ENCODE measurements around the gene PLK1.

DNA sequence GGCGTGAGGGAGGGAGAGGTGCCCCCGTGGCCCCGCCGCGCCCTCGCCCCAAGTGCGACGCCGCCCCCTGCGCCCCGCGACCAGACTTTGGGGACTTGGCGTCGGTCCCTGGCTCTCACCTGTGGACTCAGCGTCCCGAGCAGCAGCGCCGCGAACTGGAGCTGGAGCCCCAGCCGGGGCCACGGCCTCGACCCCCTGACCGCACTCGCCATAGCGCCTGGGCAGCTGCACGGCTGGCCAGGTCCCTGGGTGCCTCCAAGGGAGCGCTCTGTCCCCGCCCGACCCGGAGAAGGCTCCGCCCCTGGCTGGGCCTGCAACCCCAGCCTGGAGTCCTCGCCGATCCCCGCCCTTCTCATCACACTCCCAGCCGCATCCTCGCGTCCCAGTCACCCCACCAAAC, 34.3 kb downstream of the PLK1 start, which contains the start of gene ERN2:
- TF ChIP-seq POLR2AphosphoS5 (IDR thresholded peaks at IDR 0.05; ENCODE audit: low read depth, low read length) (no peak), TAF1 (IDR thresholded peaks at IDR 0.05; ENCODE audit: borderline replicate concordance, insufficient read depth, low read length) (no peak)
- TF ChIP-seq, protein P1, sequence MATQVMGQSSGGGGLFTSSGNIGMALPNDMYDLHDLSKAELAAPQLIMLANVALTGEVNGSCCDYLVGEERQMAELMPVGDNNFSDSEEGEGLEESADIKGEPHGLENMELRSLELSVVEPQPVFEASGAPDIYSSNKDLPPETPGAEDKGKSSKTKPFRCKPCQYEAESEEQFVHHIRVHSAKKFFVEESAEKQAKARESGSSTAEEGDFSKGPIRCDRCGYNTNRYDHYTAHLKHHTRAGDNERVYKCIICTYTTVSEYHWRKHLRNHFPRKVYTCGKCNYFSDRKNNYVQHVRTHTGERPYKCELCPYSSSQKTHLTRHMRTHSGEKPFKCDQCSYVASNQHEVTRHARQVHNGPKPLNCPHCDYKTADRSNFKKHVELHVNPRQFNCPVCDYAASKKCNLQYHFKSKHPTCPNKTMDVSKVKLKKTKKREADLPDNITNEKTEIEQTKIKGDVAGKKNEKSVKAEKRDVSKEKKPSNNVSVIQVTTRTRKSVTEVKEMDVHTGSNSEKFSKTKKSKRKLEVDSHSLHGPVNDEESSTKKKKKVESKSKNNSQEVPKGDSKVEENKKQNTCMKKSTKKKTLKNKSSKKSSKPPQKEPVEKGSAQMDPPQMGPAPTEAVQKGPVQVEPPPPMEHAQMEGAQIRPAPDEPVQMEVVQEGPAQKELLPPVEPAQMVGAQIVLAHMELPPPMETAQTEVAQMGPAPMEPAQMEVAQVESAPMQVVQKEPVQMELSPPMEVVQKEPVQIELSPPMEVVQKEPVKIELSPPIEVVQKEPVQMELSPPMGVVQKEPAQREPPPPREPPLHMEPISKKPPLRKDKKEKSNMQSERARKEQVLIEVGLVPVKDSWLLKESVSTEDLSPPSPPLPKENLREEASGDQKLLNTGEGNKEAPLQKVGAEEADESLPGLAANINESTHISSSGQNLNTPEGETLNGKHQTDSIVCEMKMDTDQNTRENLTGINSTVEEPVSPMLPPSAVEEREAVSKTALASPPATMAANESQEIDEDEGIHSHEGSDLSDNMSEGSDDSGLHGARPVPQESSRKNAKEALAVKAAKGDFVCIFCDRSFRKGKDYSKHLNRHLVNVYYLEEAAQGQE (IDR thresholded peaks at IDR 0.05; ENCODE audit: insufficient read depth in 1 of 2, low read depth in 2 of 2, low read length in 2 of 2), result no peak

All from PFSK-1 (cell line).